Right hindlimb (tissue), 1 donor: ENCODE measurements around the gene GPR62.
A peak's percentile ranks its signal among the peaks of the same experiment; 100 is the strongest.

ENCODE experiments used
- DNase-seq: peaks from one replicate; pipeline ENCODE4 v3.0.0-alpha.2; 2018

Gene GPR62

GRCh38 chr3:51994530-51994929 lies 39.3 kb downstream of the GPR62 start:
- no peak for DNase-seq

GRCh38 chr3:51995346-51996163 lies 40.4 kb downstream of the GPR62 start, which contains the start of gene RPL29:
Gene RPL29 (minus strand): TSS chr3:51995895. CDS start chr3:51995461, 434 bp downstream.
- DNase-seq = peak; percentile 96

GRCh38 chr3:51997172-51997571 lies 42.0 kb downstream of the GPR62 start:
- no peak for DNase-seq

GRCh38 chr3:51997935-51998596 lies 42.9 kb downstream of the GPR62 start:
- DNase-seq = no peak

- DNase-seq = no peak
These were observed 43.6 kb downstream of the GPR62 start for GRCh38 chr3:51998774-51999173.

GRCh38 chr3:51999846-52000245 lies 44.7 kb downstream of the GPR62 start:
- no peak for DNase-seq

- peak; percentile 87 for DNase-seq
These were observed 46.3 kb downstream of the GPR62 start for GRCh38 chr3:52001443-52001974.

- no peak for DNase-seq
These were observed 47.6 kb downstream of the GPR62 start for GRCh38 chr3:52002748-52003147.

GRCh38 chr3:52004163-52004787 lies 49.1 kb downstream of the GPR62 start:
- DNase-seq = peak; percentile 84

GRCh38 chr3:52004906-52005395 lies 49.8 kb downstream of the GPR62 start:
- DNase-seq = no peak

GRCh38 chr3:52005571-52005986 lies 50.4 kb downstream of the GPR62 start:
- DNase-seq = peak; percentile 83

- no peak for DNase-seq
These were observed 51.0 kb downstream of the GPR62 start for GRCh38 chr3:52006017-52006819.

GRCh38 chr3:52006820-52007133 lies 51.6 kb downstream of the GPR62 start:
- no peak for DNase-seq
